CD14-positive monocyte (primary cell): ENCODE data around the gene HOXA7. TPM values are rescaled to one million over a fixed set of nuclear protein-coding genes. Genes with fewer than 3 reads are reported as not detected.

Experiments
- DNase-seq, 3 donors: peaks; one replicate each; pipeline ENCODE4 v3.0.0-alpha.2; 2011 to 2022
- H2AFZ ChIP-seq: 2 replicates; pipeline ENCODE4 v1.6.0; 2012; ENCODE audit warnings: mild to moderate bottlenecking, low read depth, low read length, inconsistent platforms; ENCODE audit not compliant: insufficient read depth, poor library complexity, severe bottlenecking
- H3K27ac ChIP-seq, 2 donors: 1 replicate in 1 of 2; 2 replicates in 1 of 2; pipeline ENCODE4 v1.5.1; 2012 to 2013; ENCODE audit warnings: low read length in 2 of 2, control low read depth in 1 of 2, inconsistent platforms in 1 of 2, low read depth in 1 of 2, mild to moderate bottlenecking in 1 of 2
- H3K27me3 ChIP-seq, 2 donors: one replicate each; pipeline versions ENCODE4 v1.6.0 to v1.6.1; 2011 to 2013; ENCODE audit warnings: low read length in 2 of 2; ENCODE audit not compliant: control insufficient read depth in 2 of 2, insufficient read depth in 2 of 2
- H3K36me3 ChIP-seq, 2 donors: replicated peaks in 1 of 2; 1 replicate in 1 of 2; 2 replicates in 1 of 2; pipeline versions ENCODE4 v1.5.1 to v1.6.1; 2012 to 2013; ENCODE audit warnings: low read length in 2 of 2, control low read depth in 1 of 2, inconsistent platforms in 1 of 2, mild to moderate bottlenecking in 1 of 2; ENCODE audit not compliant: insufficient read depth in 2 of 2, control insufficient read depth in 1 of 2
- H3K4me1 ChIP-seq, 2 donors: 1 replicate in 1 of 2; 2 replicates in 1 of 2; pipeline versions ENCODE4 v1.5.1 to v1.6.1; 2012 to 2013; ENCODE audit warnings: low read length in 2 of 2, control low read depth in 1 of 2, inconsistent platforms in 1 of 2, mild to moderate bottlenecking in 1 of 2, moderate library complexity in 1 of 2; ENCODE audit not compliant: insufficient read depth in 2 of 2, control insufficient read depth in 1 of 2
- H3K4me2 ChIP-seq: replicated peaks from 2 replicates; pipeline ENCODE3; 2012; ENCODE audit warnings: low read length, moderate library complexity, mild to moderate bottlenecking; ENCODE audit not compliant: poor library complexity, severe bottlenecking; ENCODE audit errors: extremely low read depth
- H3K4me3 ChIP-seq, 3 experiments: fragments of 200-600 bp in 1 of 3; sonication (generic) in 1 of 3; replicated peaks in 1 of 3; 1 replicate in 2 of 3; 2 replicates in 1 of 3; pipeline ENCODE4 v1.5.1; 2011 to 2013; ENCODE audit warnings: low read length in 3 of 3, mild to moderate bottlenecking in 3 of 3, control low read depth in 2 of 3, low read depth in 2 of 3, inconsistent platforms in 1 of 3, moderate library complexity in 1 of 3
- H3K79me2 ChIP-seq: 2 replicates; pipeline ENCODE4 v1.6.0; 2012; ENCODE audit warnings: mild to moderate bottlenecking, control low read depth, inconsistent platforms, low read length, moderate library complexity; ENCODE audit not compliant: insufficient read depth
- H3K9ac ChIP-seq: 2 replicates; pipeline ENCODE4 v1.6.0; 2017; ENCODE audit warnings: low read length, mild to moderate bottlenecking; ENCODE audit not compliant: insufficient read depth, poor library complexity, severe bottlenecking
- H3K9me3 ChIP-seq, 2 donors: replicated peaks in 1 of 2; 1 replicate in 1 of 2; 2 replicates in 1 of 2; pipeline versions ENCODE4 v1.5.1 to v1.6.1; 2012 to 2013; ENCODE audit warnings: low read length in 2 of 2, control low read depth in 1 of 2; ENCODE audit not compliant: control insufficient read depth in 1 of 2, insufficient read depth in 1 of 2
- H4K20me1 ChIP-seq: 2 replicates; pipeline ENCODE4 v1.6.0; 2012; ENCODE audit warnings: mild to moderate bottlenecking, low read length, control low read depth, moderate library complexity; ENCODE audit not compliant: insufficient read depth
- H3K27ac Mint-ChIP-seq, 7 donors: one replicate each; pipeline ENCODE4 v1.8.0; 2020; ENCODE audit warnings: mild to moderate bottlenecking in 7 of 7, mixed read lengths in 7 of 7, moderate library complexity in 6 of 7, inconsistent platforms in 2 of 7
- H3K27me3 Mint-ChIP-seq, 3 donors: one replicate each; pipeline ENCODE4 v1.8.0; 2021 to 2022; ENCODE audit warnings: low read depth in 3 of 3, mild to moderate bottlenecking in 3 of 3, mixed read lengths in 3 of 3, moderate library complexity in 3 of 3, inconsistent platforms in 1 of 3
- H3K36me3 Mint-ChIP-seq, 2 donors: one replicate each; pipeline ENCODE4 v1.8.0; 2020; ENCODE audit warnings: mixed read lengths in 2 of 2, inconsistent platforms in 1 of 2, mild to moderate bottlenecking in 1 of 2
- H3K4me1 Mint-ChIP-seq: one replicate; pipeline ENCODE4 v1.8.0; 2020; ENCODE audit warnings: mild to moderate bottlenecking, mixed read lengths
- H3K4me3 Mint-ChIP-seq, 2 donors: one replicate each; pipeline ENCODE4 v1.8.0; 2020; ENCODE audit warnings: mild to moderate bottlenecking in 2 of 2, mixed read lengths in 2 of 2, moderate library complexity in 1 of 2
- H3K9me3 Mint-ChIP-seq, 7 donors: one replicate each; pipeline ENCODE4 v1.8.0; 2020 to 2022; ENCODE audit warnings: mixed read lengths in 7 of 7, mild to moderate bottlenecking in 6 of 7, moderate library complexity in 6 of 7, inconsistent platforms in 2 of 7
- CTCF ChIP-seq: fragments of 200-600 bp; IDR thresholded peaks from one replicate; pipeline ENCODE4 v1.8.0; 2022; ENCODE audit warnings: antibody characterized with exemption, mild to moderate bottlenecking
- WGBS: methylation state at CpG from one replicate; pipeline ENCODE4 v1.1.5; 2013; ENCODE audit warnings: missing lambda C conversion rate; ENCODE audit not compliant: insufficient coverage; 5-methylcytosine and 5-hydroxymethylcytosine counted together
- intact Hi-C, 2 donors: fragments of 100-400 bp; cut with micrococcal nuclease; formaldehyde crosslinking; loops; one replicate each; pipeline versions ENCODE4 v1.15.0 to v1.15.1; 2023
- polyA plus RNA-seq, 3 donors: library from polyadenylated mRNA; depleted of rRNA in 1 of 3; unstranded in 2 of 3; stranded (reverse) in 1 of 3; fragments of 300-500 nt in 2 of 3; fragments of >200 nt in 1 of 3; fragmentation: Illumina TruSeq in 2 of 3; gene quantifications; 1 replicate in 2 of 3; 2 replicates in 1 of 3; pipeline ENCODE4 v1.2.3, GENCODE V29; 2012 to 2021

HOXA7 gene
- polyA plus RNA-seq, 3 donors: not detected

DNA sequence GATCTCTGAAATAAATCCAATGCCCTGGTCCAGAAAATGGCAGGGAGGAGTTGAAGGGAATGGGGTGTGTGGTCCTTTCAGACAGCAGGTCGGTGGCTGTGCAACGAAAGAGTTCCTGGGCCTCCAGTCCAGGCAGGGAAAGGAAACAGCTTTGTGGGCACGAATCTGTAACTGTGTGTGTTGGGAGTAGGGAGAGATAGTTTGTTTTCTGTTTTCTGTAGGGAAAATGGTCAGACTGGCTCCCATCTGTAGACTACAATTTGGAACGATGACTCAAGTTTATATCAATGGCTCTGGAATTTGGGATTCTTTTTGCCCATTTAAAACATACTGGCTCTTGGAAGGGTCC, 11.4 kb upstream of the HOXA7 start:
- Histone ChIP-seq H3K4me2 (no peak overlapping the region), H3K4me3 (no peak overlapping the region), H2AFZ (no peak overlapping the region), H4K20me1 (peaks cover 9% of the 10 kb centered on the region), H3K9ac (no peak overlapping the region), H3K27me3 (peaks cover 76 to 100% of the 10 kb centered on the region in 2 donors), H3K9me3 (peaks cover 20 to 51% of the 10 kb centered on the region in 2 donors), H3K27ac (no peak overlapping the region), H3K4me1 (peaks cover 73 to 89% of the 10 kb centered on the region in 2 donors), H3K36me3 (no peaks in the 10 kb centered on the region), H3K79me2 (peaks cover 7% of the 10 kb centered on the region)
- Mint-ChIP-seq H3K27ac (no peak overlapping the region), H3K9me3 (peaks cover 5 to 69% (median 47%) of the 10 kb centered on the region in 7 donors), H3K4me3 (peak overlapping the region in 1 of 2 donors; percentile 95), H3K36me3 (peaks cover 30 to 48% of the 10 kb centered on the region in 2 donors), H3K4me1 (peaks cover 71% of the 10 kb centered on the region), H3K27me3 (peaks cover 89 to 98% (median 92%) of the 10 kb centered on the region in 3 donors)
- DNase-seq: no peak
- no peak for TF ChIP-seq CTCF
- intact Hi-C loops: loop anchor here (2.0 to 10.0 kb wide), 4 partner anchors 15 to 1306 kb away; partner anchors contain the start of genes HOXA13 (in 1 of the 2) and HOXA3 (in 1 of the 2)
- 14% methylated on average over 3 of the region's 4 CpGs for WGBS

- peaks cover 67 to 100% of the 10 kb centered on the region in 2 donors for H3K27me3 ChIP-seq
- WGBS: 1% methylated on average over 33 of the region's 50 CpGs
- peaks cover 91 to 95% (median 94%) of the 10 kb centered on the region in 3 donors for H3K27me3 Mint-ChIP-seq
- H2AFZ ChIP-seq: peak overlapping the region; percentile 79
- peak overlapping the region; percentile 69 for H3K4me2 ChIP-seq
- H3K4me1 ChIP-seq: peaks cover 66 to 88% of the 10 kb centered on the region in 2 donors
- peak overlapping the region in 2 of 3 experiments; percentile 10 to 74 for H3K4me3 ChIP-seq
- H3K36me3 Mint-ChIP-seq: peaks cover 27 to 46% of the 10 kb centered on the region in 2 donors
- DNase-seq: no peak
- H4K20me1 ChIP-seq: peaks cover 9% of the 10 kb centered on the region
- no peak overlapping the region for H3K27ac ChIP-seq
- TF ChIP-seq CTCF: no peak
- no peak overlapping the region for H3K27ac Mint-ChIP-seq
- H3K9me3 Mint-ChIP-seq: peaks cover 5 to 63% (median 39%) of the 10 kb centered on the region in 7 donors
- H3K9ac ChIP-seq: peak overlapping the region; percentile 33
- H3K4me3 Mint-ChIP-seq: peak overlapping the region; percentile 66 to 95
- H3K9me3 ChIP-seq: peaks cover 18 to 46% of the 10 kb centered on the region in 2 donors
- H3K4me1 Mint-ChIP-seq: peaks cover 65% of the 10 kb centered on the region
- H3K79me2 ChIP-seq: peaks cover 7% of the 10 kb centered on the region
- intact Hi-C loops: loop anchor here (5.0 to 10.0 kb wide), 3 partner anchors 35 to 1305 kb away; partner anchors contain the start of gene HOXA13 (in 1 of the 2)
- H3K36me3 ChIP-seq: no peaks in the 10 kb centered on the region
Measured at GRCh38 chr7:27166531-27167505, 10.3 kb upstream of the HOXA7 start.
